Measurements from ENCODE around the gene TMEM129.

Gene TMEM129

DNA sequence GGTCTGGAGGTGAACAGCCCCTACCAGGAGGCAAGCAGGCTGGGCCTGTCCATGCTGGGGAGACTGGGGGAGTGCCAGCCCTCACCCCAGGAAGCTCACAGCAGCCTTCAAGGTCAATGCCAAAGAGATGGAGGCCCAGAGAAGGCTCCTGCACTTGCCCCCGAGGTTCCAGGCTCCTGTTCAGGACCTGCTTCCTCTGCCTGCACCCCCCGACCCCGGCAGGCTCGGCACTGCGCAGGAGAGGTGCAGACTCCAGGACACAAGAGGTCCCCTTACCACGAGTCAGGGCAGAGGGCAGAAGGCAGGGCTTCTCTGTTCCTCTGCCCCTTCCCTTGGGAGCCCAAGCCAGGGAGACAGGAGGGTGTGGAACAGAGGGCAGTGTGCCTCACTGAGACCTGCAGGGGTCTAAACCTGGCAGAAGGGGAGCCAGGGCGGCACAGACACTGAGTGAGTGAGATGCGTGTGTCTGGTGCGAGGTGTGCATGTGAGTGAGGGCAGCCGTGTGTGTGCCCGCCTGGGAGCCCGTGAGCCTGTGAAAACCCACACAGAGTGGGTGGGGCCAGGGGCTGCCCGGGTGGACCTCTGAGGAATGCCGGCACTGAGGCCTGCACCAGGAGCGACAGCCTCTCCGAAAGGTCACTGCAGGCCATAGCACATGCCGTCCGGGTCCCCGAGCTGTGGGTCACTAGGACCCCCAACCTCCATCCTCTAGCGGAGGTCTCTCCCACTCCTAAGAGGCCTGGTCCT, 41.3 kb upstream of the TMEM129 start:
- H3K4me1 Mint-ChIP-seq (ENCODE audit: low read depth), result peaks cover 5% of the 10 kb centered on the region
- peaks cover 55% of the 10 kb centered on the region for H3K27me3 Mint-ChIP-seq
- no peaks in the 10 kb centered on the region for H3K36me3 Mint-ChIP-seq (ENCODE audit: low read depth)
- no peak overlapping the region for H3K27ac Mint-ChIP-seq
- no peak overlapping the region for H3K4me3 Mint-ChIP-seq
- intact Hi-C loops (cut with micrococcal nuclease), result no loop called here
- no peaks in the 10 kb centered on the region for H3K9me3 Mint-ChIP-seq

DNA sequence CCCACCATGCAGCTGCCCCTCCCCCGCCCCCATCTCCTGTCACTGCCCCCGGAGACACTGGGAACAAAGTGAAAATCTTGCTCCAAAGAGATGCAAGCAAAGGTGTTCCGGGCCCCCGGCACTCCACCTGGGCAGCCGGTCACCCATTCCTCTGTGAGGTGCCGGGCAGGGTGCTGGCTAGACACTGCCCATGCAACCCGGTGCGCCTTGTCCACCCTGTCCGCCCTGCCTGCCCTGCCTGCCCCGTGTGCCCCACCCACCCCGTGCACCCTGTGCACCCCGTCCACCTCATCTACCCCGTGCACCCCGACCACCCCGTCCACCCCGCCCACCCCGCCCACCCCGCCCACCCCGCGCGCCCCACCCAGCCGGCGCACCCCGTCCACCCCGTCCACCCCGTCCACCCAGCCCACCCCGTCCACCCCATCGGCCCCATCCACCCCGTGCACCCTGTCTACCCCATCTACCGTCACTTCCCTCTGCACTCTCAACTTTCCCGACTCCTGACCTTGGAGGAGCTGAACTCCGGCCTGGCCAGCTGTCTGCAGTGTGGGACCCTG, 40.1 kb upstream of the TMEM129 start:
- Mint-ChIP-seq H3K4me1 (ENCODE audit: low read depth) (peaks cover 5% of the 10 kb centered on the region), H3K27me3 (peaks cover 51% of the 10 kb centered on the region), H3K27ac (no peak overlapping the region), H3K36me3 (ENCODE audit: low read depth) (no peaks in the 10 kb centered on the region), H3K9me3 (no peaks in the 10 kb centered on the region), H3K4me3 (no peak overlapping the region)
- intact Hi-C loops (cut with micrococcal nuclease), result no loop called here

DNA sequence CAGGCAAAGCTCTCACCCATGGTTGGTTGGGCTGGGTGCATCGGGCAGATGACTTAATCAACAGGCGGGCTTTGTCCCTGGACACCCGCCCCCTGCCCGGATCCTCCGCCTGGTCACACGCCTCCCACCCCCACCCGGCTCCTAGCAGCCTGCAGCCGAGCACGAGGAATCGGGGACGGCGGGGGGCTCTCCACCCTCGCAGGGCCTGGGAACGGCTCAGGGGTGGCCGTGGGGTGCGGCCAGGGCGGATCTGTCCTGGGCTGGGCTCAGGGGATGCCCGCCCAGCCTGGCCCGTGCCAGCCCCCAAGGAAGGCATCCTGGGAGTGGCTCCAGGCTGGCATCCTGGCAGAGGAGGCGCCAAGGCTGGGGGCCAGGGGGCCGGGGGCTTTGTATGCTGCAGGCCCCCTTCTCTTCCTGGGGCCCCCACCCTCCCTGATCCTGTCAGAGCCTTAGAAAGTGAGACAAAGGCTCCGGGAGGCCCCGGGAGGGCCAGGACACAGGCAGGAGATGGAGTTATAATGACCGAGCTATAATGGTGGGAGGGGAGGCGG, 39.5 kb upstream of the TMEM129 start:
- peaks cover 5% of the 10 kb centered on the region for H3K4me1 Mint-ChIP-seq (ENCODE audit: low read depth)
- intact Hi-C loops (cut with micrococcal nuclease), result no loop called here
- peaks cover 48% of the 10 kb centered on the region for H3K27me3 Mint-ChIP-seq
- H3K4me3 Mint-ChIP-seq, result no peak overlapping the region
- no peaks in the 10 kb centered on the region for H3K9me3 Mint-ChIP-seq
- H3K27ac Mint-ChIP-seq, result no peak overlapping the region
- H3K36me3 Mint-ChIP-seq (ENCODE audit: low read depth), result no peaks in the 10 kb centered on the region

DNA sequence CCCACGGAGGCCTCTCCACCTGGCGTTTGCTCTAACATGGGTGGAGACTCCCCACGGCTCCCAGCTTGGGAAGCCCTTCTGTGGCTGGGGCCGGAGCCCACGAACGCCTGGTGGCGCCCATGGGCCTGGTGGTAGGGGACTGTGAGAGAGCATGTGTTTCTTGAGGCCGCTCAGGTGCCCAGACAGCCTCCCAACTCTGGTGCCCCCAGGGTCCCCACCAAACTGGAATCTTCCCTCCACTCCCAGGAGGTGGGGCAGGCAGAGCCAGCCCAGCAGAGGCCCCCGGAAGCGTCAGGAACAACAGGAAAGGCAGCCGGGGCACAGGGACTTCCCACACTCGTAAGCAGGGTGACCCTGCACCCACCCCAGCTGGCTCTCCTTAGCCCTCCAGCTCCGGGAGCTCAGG, 38.7 kb upstream of the TMEM129 start:
- Mint-ChIP-seq H3K36me3 (ENCODE audit: low read depth) (no peaks in the 10 kb centered on the region), H3K27ac (peak overlapping the region; percentile 49), H3K27me3 (peaks cover 43% of the 10 kb centered on the region), H3K9me3 (no peaks in the 10 kb centered on the region), H3K4me3 (no peak overlapping the region), H3K4me1 (ENCODE audit: low read depth) (peaks cover 5% of the 10 kb centered on the region)
- intact Hi-C loops (cut with micrococcal nuclease), result no loop called here

DNA sequence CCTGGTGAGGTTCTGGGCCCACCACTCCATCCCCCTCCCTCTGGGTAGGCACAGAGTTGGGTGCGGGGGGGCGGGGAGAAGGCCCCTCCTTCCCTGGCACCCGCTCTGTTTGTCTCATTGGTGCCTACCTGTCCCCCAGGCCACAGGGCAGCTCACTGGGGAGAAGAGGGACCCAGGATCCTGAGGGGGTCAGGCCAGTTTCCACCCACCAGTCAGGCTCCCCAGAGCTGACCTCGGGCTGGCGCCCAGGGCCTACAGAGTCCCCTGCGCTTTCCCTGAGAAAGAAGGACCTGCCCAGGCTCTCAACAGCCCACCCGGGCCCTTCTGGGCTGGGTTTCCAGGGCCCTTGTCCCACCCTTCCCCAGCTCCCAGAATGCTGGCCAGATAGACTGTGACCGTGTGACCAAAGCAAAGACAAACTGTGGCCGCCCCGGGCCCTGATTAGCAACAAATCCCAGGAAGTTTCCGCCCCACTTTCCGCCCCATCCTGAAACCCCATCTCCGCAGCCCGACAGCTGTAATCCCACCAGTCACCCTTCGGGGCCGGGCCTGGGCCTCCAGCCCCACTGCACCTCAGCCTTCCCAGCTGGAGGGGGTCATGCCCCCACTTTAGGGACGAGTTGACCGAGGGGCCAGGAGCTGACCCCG, 38.2 kb upstream of the TMEM129 start:
- intact Hi-C loops (cut with micrococcal nuclease), result no loop called here

DNA sequence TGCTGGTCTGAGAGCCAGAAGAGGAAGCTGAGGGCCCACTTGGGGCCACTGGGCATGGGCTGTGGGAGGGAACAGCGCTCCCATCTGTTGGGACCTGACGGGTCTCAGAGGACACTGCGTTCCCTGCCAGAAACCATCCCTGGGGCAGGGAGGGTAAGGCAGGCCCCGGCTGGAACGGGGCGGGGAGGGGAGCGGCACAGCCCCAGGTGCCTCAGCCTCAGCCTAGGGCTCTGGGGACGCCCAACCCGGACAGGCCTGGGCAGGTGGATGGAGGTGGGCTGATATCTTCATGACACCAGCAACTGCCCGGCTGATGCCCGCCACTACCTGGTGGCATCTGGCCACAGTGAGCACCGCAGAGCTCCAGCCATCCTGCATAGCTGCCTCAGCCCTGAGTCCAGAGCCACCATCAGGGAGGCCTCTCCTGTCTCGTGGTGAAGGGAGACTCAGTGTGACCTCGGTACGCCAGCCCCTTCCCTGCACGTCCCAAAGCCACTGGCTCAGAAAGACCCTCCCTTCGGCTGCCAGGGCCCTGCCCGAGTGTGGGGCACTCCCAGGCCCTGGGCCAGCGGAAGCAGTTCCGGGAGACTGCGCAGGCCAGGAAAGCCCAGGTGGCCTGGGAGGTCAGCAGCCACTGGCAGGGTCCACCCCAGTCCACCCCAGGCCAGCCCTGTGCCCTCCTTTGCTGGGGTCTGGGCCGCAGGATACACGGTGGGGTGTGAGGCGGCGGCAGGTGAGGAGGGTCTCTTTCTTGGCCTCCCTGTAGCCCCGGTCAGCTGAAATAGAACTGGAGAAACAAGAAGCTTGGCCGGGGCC, 37.4 kb upstream of the TMEM129 start:
- no peak overlapping the region for H3K27ac Mint-ChIP-seq
- intact Hi-C loops (cut with micrococcal nuclease), result no loop called here
- no peaks in the 10 kb centered on the region for H3K9me3 Mint-ChIP-seq
- no peak overlapping the region for H3K4me3 Mint-ChIP-seq
- H3K36me3 Mint-ChIP-seq (ENCODE audit: low read depth), result no peaks in the 10 kb centered on the region
- H3K27me3 Mint-ChIP-seq, result peaks cover 30% of the 10 kb centered on the region
- H3K4me1 Mint-ChIP-seq (ENCODE audit: low read depth), result peaks cover 14% of the 10 kb centered on the region

More for the DNA sequence above, 38.2 kb upstream of the TMEM129 start:
- Mint-ChIP-seq H3K4me1 (ENCODE audit: low read depth) (peaks cover 7% of the 10 kb centered on the region), H3K4me3 (no peak overlapping the region), H3K27ac (peak overlapping the region; percentile 49), H3K27me3 (peaks cover 38% of the 10 kb centered on the region), H3K9me3 (no peaks in the 10 kb centered on the region), H3K36me3 (ENCODE audit: low read depth) (no peaks in the 10 kb centered on the region)

DNA sequence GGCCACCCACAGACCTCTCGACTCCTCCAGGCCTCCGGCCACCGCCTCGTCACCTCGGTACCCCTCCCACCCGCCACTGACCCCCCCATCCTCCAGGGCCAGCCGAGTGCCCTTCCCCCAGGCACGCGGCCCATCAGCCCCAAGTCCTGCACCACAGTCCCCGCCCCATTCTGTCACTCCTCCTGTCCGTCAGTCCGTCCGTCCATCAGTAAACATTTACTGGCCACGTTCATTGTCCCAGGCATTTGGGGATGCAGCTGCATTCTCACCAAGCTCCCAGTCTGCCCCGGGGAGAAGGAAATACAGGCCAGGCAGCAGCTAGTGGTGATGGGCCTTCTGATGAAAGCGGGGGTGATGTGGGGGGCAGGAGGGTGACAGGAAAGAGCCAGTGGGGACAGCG, 36.7 kb upstream of the TMEM129 start:
- Mint-ChIP-seq H3K27me3 (peaks cover 24% of the 10 kb centered on the region), H3K36me3 (ENCODE audit: low read depth) (no peaks in the 10 kb centered on the region), H3K27ac (no peak overlapping the region), H3K9me3 (no peaks in the 10 kb centered on the region), H3K4me3 (no peak overlapping the region), H3K4me1 (ENCODE audit: low read depth) (peaks cover 21% of the 10 kb centered on the region)
- intact Hi-C loops (cut with micrococcal nuclease), result no loop called here

DNA sequence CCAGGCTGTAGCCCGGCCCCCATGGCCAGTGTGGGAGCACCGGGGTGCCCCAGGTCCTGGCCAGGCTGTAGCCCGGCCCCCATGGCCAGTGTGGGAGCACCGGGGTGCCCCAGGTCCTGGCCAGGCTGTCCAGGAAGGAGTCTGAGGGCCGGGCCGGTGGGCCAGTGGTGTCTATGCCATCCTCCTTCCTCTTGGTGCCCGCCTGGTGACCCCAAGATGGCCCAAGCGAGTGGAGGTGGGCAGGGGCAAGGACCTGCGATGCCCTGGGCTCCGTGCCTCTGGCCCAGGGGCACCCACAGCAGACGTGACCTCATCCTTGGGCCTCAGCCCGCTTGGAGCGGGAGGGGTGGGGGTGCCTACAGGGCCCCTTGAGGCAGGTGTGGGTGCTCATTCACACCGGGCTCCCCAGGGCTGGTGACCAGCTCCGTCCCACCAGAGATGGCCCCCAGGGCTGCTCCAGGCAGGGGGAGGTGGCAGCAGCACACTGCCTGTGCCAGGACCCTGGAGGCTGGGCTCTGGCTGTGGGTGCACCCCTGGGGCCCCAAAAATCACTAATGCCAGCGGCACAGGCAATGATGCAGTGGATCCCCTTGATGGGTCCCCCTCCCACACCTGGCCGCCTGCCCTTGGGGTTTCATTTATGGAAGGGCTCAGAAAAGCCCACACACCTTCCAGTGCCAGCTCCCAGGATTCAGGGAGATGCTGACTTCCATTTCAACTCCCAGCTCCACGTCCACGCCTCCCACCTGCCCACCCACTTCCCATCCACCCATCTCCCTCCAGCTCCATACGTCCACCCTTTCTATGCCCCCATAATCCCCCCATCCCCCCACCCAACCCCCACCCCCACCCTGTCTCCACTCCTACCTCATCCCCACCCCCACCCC, 36.0 kb upstream of the TMEM129 start:
- Mint-ChIP-seq H3K4me3 (no peak overlapping the region), H3K36me3 (ENCODE audit: low read depth) (no peaks in the 10 kb centered on the region), H3K4me1 (ENCODE audit: low read depth) (peaks cover 28% of the 10 kb centered on the region), H3K27ac (no peak overlapping the region), H3K27me3 (peaks cover 17% of the 10 kb centered on the region), H3K9me3 (no peaks in the 10 kb centered on the region)
- intact Hi-C loops (cut with micrococcal nuclease), result no loop called here

DNA sequence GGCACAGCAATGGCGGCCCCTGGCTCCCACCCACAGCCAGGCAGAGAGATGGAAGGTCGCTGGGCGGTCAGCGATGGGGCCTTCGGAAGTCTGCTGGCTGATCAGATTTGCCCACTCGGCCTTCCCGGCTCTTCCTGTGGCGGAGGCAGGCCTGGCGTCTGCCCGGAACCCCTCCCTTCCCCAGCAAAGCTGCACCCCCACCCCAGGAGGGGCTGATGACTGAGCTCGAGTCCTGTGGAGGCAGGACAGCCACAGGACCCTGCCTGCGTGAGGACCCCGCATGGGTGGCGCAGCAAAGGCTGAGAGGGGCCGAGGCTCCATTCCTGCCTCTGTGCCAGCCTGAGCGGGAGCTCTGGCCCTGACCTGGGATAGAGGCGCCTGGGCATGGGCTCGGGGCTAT, 35.0 kb upstream of the TMEM129 start:
- Mint-ChIP-seq H3K9me3 (no peaks in the 10 kb centered on the region), H3K4me1 (ENCODE audit: low read depth) (peaks cover 33% of the 10 kb centered on the region), H3K27me3 (peaks cover 13% of the 10 kb centered on the region), H3K36me3 (ENCODE audit: low read depth) (no peaks in the 10 kb centered on the region), H3K27ac (no peak overlapping the region), H3K4me3 (no peak overlapping the region)
- intact Hi-C loops (cut with micrococcal nuclease), result no loop called here

DNA sequence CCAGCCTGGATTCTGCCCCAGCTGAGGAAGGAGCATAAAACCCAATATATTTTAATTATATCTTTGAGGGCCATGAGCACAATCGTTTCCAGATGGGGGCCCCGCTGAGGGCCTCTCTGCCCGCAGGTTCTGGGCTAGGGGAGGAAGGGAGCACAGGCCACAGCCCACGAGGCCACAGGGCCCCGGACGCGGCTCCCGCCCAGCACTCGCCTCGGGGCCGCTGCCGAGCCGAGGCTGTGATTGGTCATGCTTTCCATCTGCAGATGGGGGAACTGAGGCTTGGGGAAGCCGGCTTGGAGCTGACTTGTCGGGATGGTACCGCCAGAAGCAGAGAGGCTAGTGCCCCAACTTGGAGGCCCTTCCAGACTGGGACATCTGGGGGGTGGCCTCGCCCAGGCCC, 34.2 kb upstream of the TMEM129 start:
- Mint-ChIP-seq H3K27me3 (peaks cover 16% of the 10 kb centered on the region), H3K9me3 (no peaks in the 10 kb centered on the region), H3K36me3 (ENCODE audit: low read depth) (no peaks in the 10 kb centered on the region), H3K4me3 (no peak overlapping the region), H3K4me1 (ENCODE audit: low read depth) (peaks cover 33% of the 10 kb centered on the region), H3K27ac (no peak overlapping the region)
- intact Hi-C loops (cut with micrococcal nuclease), result no loop called here

DNA sequence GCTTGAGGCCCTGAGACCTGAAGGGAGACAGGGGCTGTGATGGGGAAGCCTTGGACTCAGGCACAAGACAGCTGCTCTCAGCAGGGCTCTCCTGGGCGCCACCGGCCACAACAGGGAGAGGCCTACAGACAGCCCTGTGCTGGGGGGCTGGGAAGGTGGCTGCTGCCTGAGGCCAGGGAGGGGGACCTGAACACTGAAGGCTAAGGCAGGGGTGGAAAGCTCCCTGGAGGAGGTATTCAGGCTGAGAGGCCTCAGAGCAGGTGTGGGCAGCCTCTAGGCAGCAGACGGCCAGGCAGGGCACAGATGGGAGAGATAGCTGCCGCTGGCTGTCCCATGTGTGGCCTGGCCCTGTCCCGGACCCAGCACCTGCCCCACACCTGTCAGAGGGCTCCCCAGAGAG, 33.2 kb upstream of the TMEM129 start:
- intact Hi-C loops (cut with micrococcal nuclease), result no loop called here
- Mint-ChIP-seq H3K27ac (peak overlapping the region; percentile 82), H3K4me3 (no peak overlapping the region), H3K27me3 (peaks cover 11% of the 10 kb centered on the region), H3K9me3 (no peaks in the 10 kb centered on the region), H3K4me1 (ENCODE audit: low read depth) (peaks cover 33% of the 10 kb centered on the region), H3K36me3 (ENCODE audit: low read depth) (no peaks in the 10 kb centered on the region)

DNA sequence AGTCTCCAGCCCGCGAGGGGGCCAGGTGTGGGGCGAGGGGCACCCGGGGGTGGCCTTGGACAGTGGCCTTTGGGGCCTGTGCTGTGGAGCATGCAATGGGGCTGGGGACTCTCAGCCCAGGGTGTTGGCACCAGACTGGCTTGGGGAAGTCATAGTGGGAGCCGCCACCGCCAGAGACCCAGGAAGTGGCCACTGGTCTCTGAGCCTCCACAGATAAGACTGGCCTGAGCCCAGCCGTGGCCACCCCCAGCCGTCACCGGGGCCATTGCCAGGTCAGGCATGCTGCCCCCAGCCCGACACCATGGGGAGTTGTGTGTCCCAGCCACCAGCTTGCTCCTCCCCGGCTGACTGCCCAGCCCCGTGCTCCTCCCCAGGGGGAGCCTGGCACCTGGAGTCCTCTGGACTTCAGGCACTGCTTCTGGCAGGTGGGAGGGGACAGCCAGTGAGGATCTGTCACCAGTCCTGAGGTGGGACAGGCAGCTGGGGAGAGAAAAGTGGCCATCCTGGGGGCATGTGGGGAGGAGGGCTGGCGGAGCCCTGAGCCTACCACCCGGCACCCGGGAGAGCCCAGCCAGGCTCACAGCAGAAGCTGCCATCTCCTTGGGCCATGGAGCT, 32.7 kb upstream of the TMEM129 start:
- peak overlapping the region; percentile 82 for H3K27ac Mint-ChIP-seq
- H3K9me3 Mint-ChIP-seq, result no peaks in the 10 kb centered on the region
- intact Hi-C loops (cut with micrococcal nuclease), result no loop called here

DNA sequence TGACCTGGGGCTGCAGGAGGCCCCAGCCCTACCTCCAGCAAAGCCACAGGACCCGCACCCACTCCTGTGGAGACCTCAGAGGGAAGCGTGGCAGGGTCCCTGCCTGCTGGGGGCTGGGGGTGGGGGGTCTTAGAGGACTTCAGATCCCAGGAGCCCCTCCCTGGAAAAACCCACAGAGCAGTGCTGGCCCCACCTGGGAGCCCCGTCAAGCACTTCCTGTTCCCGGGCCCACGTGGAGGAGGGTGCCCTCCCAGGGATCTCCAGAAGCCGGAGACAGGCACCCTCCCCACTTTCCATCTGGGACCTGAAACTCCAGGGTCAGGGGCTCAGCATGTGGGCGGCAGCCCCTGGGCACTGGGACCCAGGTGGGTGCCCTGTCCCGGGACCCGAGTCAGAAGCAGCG, 32.2 kb upstream of the TMEM129 start:
- Mint-ChIP-seq H3K9me3 (no peaks in the 10 kb centered on the region), H3K4me3 (no peak overlapping the region), H3K27ac (peak overlapping the region; percentile 82), H3K36me3 (ENCODE audit: low read depth) (no peaks in the 10 kb centered on the region), H3K4me1 (ENCODE audit: low read depth) (peaks cover 37% of the 10 kb centered on the region), H3K27me3 (peaks cover 15% of the 10 kb centered on the region)
- intact Hi-C loops (cut with micrococcal nuclease), result no loop called here

More for the DNA sequence above, 32.7 kb upstream of the TMEM129 start:
- H3K4me1 Mint-ChIP-seq (ENCODE audit: low read depth), result peaks cover 33% of the 10 kb centered on the region
- no peak overlapping the region for H3K4me3 Mint-ChIP-seq
- peaks cover 11% of the 10 kb centered on the region for H3K27me3 Mint-ChIP-seq
- no peaks in the 10 kb centered on the region for H3K36me3 Mint-ChIP-seq (ENCODE audit: low read depth)
